IPS-15b (cell line): Measurements from ENCODE around the gene INHA.

Experiments
- H3K27me3 ChIP-seq: one replicate; pipeline ENCODE4 v1.6.1; 2013; ENCODE audit warnings: low read length; ENCODE audit not compliant: control insufficient read depth, insufficient read depth
- H3K36me3 ChIP-seq: one replicate; pipeline ENCODE4 v1.6.1; 2013; ENCODE audit warnings: low read length; ENCODE audit not compliant: control insufficient read depth, insufficient read depth
- H3K4me1 ChIP-seq: one replicate; pipeline ENCODE4 v1.6.1; 2013; ENCODE audit warnings: mild to moderate bottlenecking, low read length; ENCODE audit not compliant: control insufficient read depth, insufficient read depth
- H3K4me3 ChIP-seq: one replicate; pipeline ENCODE4 v1.5.1; 2013; ENCODE audit warnings: low read depth, low read length
- H3K9ac ChIP-seq: one replicate; pipeline ENCODE4 v1.6.1; 2013; ENCODE audit warnings: low read depth, mild to moderate bottlenecking, low read length
- H3K9me3 ChIP-seq: one replicate; pipeline ENCODE4 v1.6.1; 2013; ENCODE audit warnings: mild to moderate bottlenecking, low read length; ENCODE audit not compliant: control insufficient read depth, insufficient read depth

The INHA gene

DNA sequence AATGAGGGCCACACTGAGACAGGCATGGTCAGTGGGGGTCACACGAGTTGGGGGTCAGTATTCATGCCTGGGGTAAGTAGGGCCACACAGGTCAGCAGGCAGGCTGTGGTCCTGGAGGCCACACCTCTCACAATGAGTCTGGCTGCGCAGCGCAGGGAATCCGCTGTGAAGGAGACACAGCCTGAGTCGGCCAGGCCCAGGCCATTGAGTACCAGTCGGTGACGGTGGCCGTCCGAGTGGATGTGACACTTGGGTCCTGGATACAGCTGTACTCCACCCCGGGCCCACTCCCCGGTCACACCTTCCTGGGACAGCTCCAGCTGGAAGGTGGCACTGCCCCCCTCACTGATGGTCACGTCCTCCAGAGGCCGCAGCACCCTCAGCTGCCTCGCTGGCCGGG, 17.8 kb upstream of the INHA start:
- Histone ChIP-seq H3K36me3 (peaks cover 5% of the 10 kb centered on the region), H3K9ac (no peak overlapping the region), H3K4me3 (no peak overlapping the region), H3K9me3 (no peaks in the 10 kb centered on the region), H3K4me1 (peaks cover 5% of the 10 kb centered on the region), H3K27me3 (peaks cover 14% of the 10 kb centered on the region)

DNA sequence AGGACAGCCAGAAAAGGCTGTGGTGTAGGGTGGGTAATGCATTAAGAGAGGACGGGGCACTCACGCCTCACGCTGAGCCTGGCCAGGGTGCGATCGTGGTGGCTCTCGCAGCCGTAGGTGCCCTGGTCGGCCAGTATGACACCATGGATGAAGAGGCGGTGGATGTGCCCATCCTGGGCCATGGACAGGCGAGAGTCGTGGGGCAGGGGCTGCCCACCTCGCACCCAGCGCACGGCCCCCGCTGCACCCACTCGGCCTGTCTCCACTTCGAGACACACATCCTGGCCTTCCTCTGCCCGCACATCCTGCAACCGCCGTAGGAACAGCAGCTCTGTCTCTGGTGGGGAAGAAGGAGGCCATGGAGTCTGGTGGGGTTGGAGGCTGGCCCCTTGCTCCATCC, 16.2 kb upstream of the INHA start:
- Histone ChIP-seq H3K9ac (no peak overlapping the region), H3K9me3 (no peaks in the 10 kb centered on the region), H3K27me3 (peaks cover 13% of the 10 kb centered on the region), H3K4me3 (no peak overlapping the region), H3K36me3 (peaks cover 5% of the 10 kb centered on the region), H3K4me1 (peaks cover 13% of the 10 kb centered on the region)

DNA sequence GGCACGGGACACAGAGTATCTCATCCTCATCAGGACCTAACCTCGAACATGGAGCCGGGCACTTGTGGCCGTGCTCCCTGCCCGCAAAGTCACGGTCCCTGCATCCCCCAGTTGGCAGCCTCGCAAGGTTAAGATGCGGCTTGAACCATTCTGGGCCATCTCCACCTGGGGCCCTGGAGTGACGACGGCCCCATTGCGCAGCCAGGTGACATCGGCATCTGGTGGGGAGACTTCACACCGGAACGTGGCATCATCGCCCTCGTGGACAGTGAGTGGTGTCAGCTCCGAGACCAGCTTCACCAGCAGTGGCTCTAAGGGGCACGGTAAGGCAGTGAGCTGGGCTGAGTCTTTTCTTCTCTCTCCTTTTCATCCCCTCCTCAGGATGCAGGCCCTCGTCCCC, 15.7 kb upstream of the INHA start:
- Histone ChIP-seq H3K4me1 (peaks cover 11% of the 10 kb centered on the region), H3K27me3 (peaks cover 11% of the 10 kb centered on the region), H3K9ac (no peak overlapping the region), H3K36me3 (peaks cover 5% of the 10 kb centered on the region), H3K4me3 (no peak overlapping the region), H3K9me3 (no peaks in the 10 kb centered on the region)

DNA sequence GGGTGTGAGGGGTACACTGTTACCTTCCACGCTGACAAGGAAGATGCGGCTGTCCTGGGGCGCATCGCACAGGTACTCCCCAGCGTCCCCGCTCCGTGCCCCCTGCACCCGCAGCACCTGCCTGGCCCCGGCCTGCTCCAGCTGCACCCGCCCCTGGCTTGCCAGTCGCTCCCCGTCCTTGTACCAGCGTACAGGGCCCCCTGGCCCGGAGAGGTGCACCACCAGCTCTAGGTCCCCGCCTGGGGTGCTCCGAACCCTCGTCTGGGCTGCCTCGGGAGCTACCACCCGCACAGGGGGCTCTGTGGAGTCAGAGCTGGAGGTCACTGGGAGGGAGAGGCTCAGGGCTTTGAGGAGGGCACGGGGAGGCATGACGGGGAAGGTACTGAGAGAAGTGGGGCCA, 14.8 kb upstream of the INHA start:
- H3K4me3 ChIP-seq = no peak overlapping the region
- H3K27me3 ChIP-seq = peaks cover 11% of the 10 kb centered on the region
- H3K4me1 ChIP-seq = peaks cover 11% of the 10 kb centered on the region
- no peak overlapping the region for H3K9ac ChIP-seq
- H3K36me3 ChIP-seq = peaks cover 5% of the 10 kb centered on the region
- no peaks in the 10 kb centered on the region for H3K9me3 ChIP-seq

DNA sequence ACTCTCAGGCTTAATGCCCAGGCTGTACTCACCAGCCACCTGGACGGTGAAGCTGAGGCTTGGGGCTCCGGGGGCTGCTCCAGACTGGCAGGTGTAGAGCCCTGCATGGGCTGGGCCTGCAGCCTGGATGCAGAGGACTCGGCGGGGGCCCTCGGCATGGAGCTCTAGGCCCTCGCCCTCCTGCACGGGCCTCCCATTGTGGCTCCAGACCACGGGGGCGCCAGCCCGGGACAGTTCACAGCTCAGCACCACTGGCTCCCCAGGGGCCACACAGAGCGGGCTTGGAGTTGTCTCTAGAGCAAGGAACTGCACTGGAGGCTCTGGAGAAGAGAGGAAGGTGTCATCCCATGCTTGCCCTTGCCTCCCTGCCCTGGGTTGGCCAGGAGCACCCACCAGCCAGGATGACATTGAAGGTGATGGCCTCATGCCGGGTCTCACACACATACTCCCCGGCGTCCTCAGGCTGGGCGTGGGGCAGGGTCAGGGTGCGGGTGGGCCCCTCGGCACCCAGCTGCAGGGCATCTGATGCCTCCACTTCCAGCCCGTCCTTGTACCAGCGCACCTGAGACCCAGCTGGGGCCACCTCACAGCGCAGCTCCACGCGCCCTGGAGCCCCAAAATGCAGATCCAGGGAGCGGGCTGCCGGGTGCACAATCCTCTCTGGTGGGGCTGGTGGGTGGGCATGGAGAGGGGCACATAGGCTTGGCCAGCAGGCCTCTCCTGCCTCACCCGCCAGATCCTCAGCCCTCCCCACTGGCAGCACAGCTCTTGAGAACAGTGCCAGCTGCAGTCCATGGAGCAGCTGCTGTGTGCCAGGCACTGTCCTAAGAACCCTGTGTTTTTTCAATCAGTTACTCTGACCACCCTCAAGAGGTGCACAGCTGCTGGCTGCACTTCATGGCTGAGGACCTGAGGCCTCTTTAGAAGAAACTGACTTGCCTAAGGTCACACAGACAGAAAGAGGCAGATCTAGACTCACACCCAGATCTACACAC, 14.0 kb upstream of the INHA start:
- Histone ChIP-seq H3K9ac (no peak overlapping the region), H3K4me3 (no peak overlapping the region), H3K27me3 (peaks cover 8% of the 10 kb centered on the region), H3K4me1 (peaks cover 10% of the 10 kb centered on the region), H3K36me3 (peaks cover 5% of the 10 kb centered on the region), H3K9me3 (no peaks in the 10 kb centered on the region)

DNA sequence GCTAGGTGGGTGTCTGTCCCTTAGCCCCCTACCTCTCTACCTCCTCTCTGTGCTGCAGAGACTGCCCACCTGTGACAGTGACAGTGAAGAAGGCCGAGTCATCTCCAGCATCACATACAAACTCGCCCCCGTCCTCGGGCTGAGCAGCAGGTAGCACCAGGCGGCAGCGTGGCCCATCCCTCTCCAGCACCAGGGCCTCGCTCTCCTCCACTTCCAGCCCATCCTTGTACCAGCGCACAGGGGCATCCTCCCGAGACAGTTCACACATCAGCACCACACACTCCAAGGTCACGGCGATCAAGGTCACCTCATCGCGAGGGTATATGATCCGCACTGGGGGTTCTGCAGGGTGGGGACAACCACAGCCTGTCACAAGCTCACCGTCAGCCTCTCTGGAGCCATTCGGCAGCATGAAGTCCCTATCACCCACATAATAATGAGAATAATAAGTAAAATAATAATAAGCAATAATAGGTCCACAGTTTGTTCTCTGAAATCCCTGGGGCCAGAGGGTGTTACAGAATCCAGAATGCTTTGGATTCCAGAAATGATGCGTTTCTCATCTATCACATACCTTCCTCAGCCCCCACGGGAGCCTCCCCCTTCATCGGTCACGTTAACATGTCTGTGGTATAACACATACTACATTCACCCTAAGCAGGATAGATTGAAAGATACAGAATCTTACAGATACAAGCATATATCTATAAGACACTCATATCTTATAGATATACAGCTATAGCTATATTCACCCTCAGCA, 12.8 kb upstream of the INHA start:
- Histone ChIP-seq H3K9me3 (no peaks in the 10 kb centered on the region), H3K27me3 (no peaks in the 10 kb centered on the region), H3K9ac (no peak overlapping the region), H3K4me3 (no peak overlapping the region), H3K36me3 (peaks cover 5% of the 10 kb centered on the region), H3K4me1 (peaks cover 8% of the 10 kb centered on the region)

DNA sequence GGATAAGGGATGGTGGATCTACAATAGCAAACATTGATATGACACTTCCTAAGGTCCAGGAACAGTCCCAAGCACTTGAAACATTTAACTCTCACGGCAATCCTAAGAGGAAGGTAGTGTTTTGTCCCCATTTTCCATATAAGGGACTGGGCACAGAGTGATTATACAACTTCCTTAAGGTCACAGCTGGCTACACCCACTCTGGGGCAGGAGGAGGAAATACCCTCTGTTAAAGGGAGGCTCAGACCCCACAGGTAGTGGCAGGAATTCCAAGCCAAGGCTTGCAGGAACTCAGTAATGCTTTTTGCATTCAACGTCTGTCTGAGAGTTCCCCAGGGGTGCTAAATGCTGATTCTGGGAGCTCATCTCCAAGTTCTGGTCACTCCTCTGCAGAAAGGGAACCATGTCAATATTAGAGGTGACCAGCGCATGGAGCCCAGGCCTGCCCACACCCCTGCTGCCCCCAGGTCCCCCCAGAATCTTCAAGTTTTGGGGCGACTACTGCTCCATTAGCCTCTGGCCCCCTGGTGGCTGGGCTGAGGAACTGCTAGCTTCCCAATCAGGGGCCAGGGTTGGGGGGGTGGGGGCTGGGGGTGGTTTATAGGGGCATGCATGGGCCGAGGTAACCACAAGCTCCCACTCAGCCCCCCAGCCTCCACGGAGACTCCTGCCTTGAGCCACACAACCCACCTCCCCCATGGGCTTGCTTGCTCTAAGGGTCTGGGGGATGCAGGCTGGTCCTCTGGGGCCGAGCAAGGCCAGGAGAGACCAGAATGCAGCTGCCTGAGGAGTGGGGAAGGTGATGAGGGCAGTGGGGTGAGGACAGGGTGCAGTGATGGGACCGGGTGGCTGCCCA, 11.8 kb upstream of the INHA start:
- H3K9ac ChIP-seq = no peak overlapping the region
- H3K9me3 ChIP-seq = no peaks in the 10 kb centered on the region
- H3K27me3 ChIP-seq = no peaks in the 10 kb centered on the region
- H3K36me3 ChIP-seq = peaks cover 5% of the 10 kb centered on the region
- H3K4me3 ChIP-seq = no peak overlapping the region
- H3K4me1 ChIP-seq = peaks cover 12% of the 10 kb centered on the region

DNA sequence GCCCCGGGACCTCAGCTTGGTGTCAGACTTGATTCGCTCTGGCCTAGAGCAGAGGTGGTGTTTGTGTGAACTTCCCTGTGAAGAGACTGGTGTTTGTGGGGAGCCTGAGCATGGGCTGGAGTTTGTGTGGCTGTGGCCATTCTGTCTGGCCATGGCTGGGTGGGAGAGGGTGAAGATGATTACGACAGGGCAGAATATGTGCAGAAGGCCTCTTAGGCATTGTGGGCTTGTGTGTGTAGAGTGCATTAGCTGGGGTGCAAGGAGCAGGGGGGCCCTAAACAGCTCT, 11.3 kb upstream of the INHA start:
- H3K4me3 ChIP-seq = no peak overlapping the region

DNA sequence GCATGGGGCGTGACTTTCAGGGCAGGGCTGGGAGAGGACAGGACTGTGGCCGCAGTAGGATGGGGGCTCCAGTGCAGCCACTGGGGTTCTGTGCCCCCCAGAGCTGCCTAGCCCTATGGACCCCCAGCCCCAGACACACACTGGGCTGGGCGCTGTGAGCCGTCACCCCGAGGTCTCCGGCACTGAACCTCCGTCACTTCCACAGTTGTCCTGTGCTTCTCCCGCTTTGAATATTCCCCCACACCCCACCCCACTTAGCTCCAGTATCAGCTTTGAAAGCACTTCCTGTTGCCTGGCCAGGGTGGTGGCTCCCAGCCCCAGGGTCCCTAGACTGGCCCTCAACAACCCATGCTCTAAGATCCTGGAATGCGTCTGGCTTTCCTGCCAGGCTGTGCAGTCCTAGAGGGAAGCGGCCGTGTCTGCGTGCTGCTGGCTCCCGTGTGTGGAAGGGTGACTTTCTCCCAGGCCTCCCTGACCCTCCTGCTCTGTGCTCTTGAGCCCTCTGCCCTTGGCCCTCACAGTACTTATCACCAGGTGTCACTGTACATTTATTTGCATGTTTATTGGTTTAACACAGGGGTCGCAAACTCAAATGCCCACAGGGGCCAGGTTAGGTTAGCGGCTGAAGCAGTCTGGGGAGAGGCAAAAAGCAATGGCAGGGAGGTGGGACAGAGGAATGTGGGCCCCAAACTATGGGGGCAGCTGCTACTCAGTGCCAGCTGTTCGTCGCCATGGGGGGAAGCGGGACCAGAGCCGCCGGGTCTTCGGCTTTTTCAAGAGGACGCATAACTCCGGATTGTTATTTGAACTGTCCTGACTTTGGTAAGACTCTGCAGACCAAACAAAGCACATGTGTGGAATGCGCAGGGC, 10.7 kb upstream of the INHA start:
- Histone ChIP-seq H3K4me3 (no peak overlapping the region), H3K27me3 (no peaks in the 10 kb centered on the region), H3K4me1 (peaks cover 20% of the 10 kb centered on the region), H3K9ac (peak overlapping the region; percentile 28), H3K9me3 (no peaks in the 10 kb centered on the region), H3K36me3 (peaks cover 5% of the 10 kb centered on the region)

More for the DNA sequence above, 11.3 kb upstream of the INHA start:
- no peak overlapping the region for H3K9ac ChIP-seq
- H3K4me1 ChIP-seq = peaks cover 15% of the 10 kb centered on the region
- H3K36me3 ChIP-seq = peaks cover 5% of the 10 kb centered on the region
- H3K9me3 ChIP-seq = no peaks in the 10 kb centered on the region
- no peaks in the 10 kb centered on the region for H3K27me3 ChIP-seq

DNA sequence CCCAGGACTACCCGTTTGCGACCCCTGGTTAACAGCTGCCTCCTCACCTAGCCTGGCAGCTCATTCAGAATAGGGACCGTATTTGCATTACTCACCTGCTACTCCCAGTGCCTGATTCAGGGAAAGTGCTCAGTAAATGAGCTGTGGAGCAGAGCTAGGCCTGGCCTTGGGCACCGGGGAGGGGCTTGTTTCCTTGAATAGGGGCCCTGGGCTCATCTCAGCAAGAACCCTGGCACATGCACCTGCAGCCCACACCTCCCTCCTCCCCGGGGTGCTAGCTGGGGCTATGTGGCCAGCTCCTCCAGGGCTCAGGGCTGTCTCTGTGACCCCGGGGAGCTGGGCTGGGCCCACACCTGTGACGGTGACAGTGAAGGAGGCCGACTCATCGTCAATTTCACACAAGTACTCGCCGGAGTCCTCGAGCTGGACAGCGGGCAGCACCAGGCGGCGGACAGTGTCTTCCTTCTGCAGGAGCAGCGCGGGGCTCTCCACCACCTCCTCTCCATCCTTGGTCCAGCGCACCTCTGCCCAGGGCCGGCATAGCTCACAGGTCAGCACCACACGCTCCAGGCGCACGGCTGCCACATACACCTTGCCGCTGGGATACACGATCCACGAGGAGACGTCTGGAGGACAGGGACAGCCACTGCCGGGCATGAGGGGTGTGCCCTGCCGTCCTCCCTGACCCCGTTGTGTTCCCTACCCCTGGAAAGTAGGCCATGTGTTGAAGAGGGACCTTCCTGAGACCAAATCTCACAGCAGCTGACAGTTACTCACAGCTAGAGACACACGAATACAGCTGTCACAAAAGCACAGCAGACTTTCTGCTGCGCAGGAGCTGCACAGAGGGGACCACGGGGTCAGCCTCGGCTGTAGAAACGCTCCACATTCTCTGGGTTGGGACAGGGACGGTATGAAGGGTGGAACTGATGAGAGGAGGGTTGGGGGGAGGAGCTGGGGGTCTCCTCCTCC, 9.8 kb upstream of the INHA start:
- Histone ChIP-seq H3K36me3 (peaks cover 11% of the 10 kb centered on the region), H3K9ac (no peak overlapping the region), H3K9me3 (no peaks in the 10 kb centered on the region), H3K4me3 (no peak overlapping the region), H3K27me3 (no peaks in the 10 kb centered on the region), H3K4me1 (peaks cover 22% of the 10 kb centered on the region)
